HepG2 (cell line): ENCODE results near the gene TMEM190. TPM values are rescaled to one million over a fixed set of nuclear protein-coding genes. Genes with fewer than 3 reads are reported as not detected.

Experiments used
- ARHGAP35 ChIP-seq: sonication (generic); formaldehyde crosslinking; IDR thresholded peaks from 2 replicates; pipeline ENCODE4 v1.9.0; 2022; ENCODE audit warnings: mild to moderate bottlenecking, inconsistent platforms, moderate library complexity, missing genetic modification reagents, borderline replicate concordance
- JARID2 ChIP-seq: sonication (generic); formaldehyde crosslinking; IDR thresholded peaks from 2 replicates; pipeline ENCODE4 v1.8.1; 2023; ENCODE audit warnings: missing genetic modification reagents, inconsistent platforms; ENCODE audit not compliant: insufficient replicate concordance
- ZNF160 ChIP-seq: sonication (generic); formaldehyde crosslinking; IDR thresholded peaks from 2 replicates; pipeline ENCODE4 v1.8.0; 2022; ENCODE audit warnings: mild to moderate bottlenecking, inconsistent platforms, missing genetic modification reagents
- ZNF30 ChIP-seq: sonication (generic); formaldehyde crosslinking; IDR thresholded peaks from 2 replicates; pipeline ENCODE4 v1.5.0; 2020; ENCODE audit warnings: mild to moderate bottlenecking, missing genetic modification reagents
- ZNF350 ChIP-seq: sonication (generic); formaldehyde crosslinking; IDR thresholded peaks from 2 replicates; pipeline ENCODE4 v1.4.0; 2020; ENCODE audit warnings: mild to moderate bottlenecking, low read depth, missing genetic modification reagents, borderline replicate concordance
- ZNF703 ChIP-seq: sonication (generic); formaldehyde crosslinking; IDR thresholded peaks from 2 replicates; pipeline ENCODE4 v1.5.1; 2020; ENCODE audit warnings: missing genetic modification reagents, mild to moderate bottlenecking, moderate library complexity, borderline replicate concordance
- polyA plus RNA-seq, 8 experiments: library from polyadenylated mRNA; depleted of rRNA in 3 of 8; stranded (reverse) in 7 of 8; unstranded in 1 of 8; fragments of >200 nt; fragmentation: Illumina TruSeq in 4 of 8; extraction: Trizol in 4 of 8; gene quantifications; 2 replicates each; pipeline versions ENCODE4 v1.2.1 to v1.2.3, GENCODE V29; 2011 to 2016; ENCODE audit warnings: low read depth in 4 of 8, missing spikeins in 1 of 8, mixed read lengths in 1 of 8; ENCODE audit not compliant: insufficient read depth in 1 of 8
- total RNA-seq, 5 experiments: library from RNA; depleted of rRNA; stranded (reverse); fragments of >200 nt; fragmentation: Illumina TruSeq; extraction: Trizol; gene quantifications; 2 replicates each; pipeline ENCODE4 v1.2.3, GENCODE V29; 2016; ENCODE audit warnings: low read depth in 1 of 5
- TF ChIP-seq, protein P1 (sequence below): sonication (generic); formaldehyde crosslinking; IDR thresholded peaks from 2 replicates; pipeline ENCODE4 v1.5.1; 2020; ENCODE audit warnings: mild to moderate bottlenecking, missing genetic modification reagents, borderline replicate concordance
- TF ChIP-seq, protein P2 (sequence below): sonication (generic); formaldehyde crosslinking; IDR thresholded peaks from 2 replicates; pipeline ENCODE4 v1.5.1; 2020; ENCODE audit warnings: missing genetic modification reagents, mild to moderate bottlenecking, borderline replicate concordance
- TF ChIP-seq, protein P3 (sequence below): sonication (generic); formaldehyde crosslinking; IDR thresholded peaks from 2 replicates; pipeline ENCODE4 v1.9.0; 2021; ENCODE audit warnings: mild to moderate bottlenecking, missing genetic modification reagents

The TMEM190 gene
- total and polyA plus RNA-seq, 2 of the 13 experiments (the other 11 are each of a cell fraction or from before 2014, with no cell fraction given) = 0.35 to 0.83 TPM

- TF ChIP-seq ZNF350 (peak; percentile 61; the same call in 1 of the 2 replicates), JARID2 (CRISPR knock-in tag) (no peak), ZNF160 (no peak), ARHGAP35 (CRISPR knock-in tag) (0 out of 2 replicates have a peak, but pooled peaks have one; percentile 54), ZNF30 (CRISPR knock-in tag) (no peak), ZNF703 (no peak)
- TF ChIP-seq, protein P1, sequence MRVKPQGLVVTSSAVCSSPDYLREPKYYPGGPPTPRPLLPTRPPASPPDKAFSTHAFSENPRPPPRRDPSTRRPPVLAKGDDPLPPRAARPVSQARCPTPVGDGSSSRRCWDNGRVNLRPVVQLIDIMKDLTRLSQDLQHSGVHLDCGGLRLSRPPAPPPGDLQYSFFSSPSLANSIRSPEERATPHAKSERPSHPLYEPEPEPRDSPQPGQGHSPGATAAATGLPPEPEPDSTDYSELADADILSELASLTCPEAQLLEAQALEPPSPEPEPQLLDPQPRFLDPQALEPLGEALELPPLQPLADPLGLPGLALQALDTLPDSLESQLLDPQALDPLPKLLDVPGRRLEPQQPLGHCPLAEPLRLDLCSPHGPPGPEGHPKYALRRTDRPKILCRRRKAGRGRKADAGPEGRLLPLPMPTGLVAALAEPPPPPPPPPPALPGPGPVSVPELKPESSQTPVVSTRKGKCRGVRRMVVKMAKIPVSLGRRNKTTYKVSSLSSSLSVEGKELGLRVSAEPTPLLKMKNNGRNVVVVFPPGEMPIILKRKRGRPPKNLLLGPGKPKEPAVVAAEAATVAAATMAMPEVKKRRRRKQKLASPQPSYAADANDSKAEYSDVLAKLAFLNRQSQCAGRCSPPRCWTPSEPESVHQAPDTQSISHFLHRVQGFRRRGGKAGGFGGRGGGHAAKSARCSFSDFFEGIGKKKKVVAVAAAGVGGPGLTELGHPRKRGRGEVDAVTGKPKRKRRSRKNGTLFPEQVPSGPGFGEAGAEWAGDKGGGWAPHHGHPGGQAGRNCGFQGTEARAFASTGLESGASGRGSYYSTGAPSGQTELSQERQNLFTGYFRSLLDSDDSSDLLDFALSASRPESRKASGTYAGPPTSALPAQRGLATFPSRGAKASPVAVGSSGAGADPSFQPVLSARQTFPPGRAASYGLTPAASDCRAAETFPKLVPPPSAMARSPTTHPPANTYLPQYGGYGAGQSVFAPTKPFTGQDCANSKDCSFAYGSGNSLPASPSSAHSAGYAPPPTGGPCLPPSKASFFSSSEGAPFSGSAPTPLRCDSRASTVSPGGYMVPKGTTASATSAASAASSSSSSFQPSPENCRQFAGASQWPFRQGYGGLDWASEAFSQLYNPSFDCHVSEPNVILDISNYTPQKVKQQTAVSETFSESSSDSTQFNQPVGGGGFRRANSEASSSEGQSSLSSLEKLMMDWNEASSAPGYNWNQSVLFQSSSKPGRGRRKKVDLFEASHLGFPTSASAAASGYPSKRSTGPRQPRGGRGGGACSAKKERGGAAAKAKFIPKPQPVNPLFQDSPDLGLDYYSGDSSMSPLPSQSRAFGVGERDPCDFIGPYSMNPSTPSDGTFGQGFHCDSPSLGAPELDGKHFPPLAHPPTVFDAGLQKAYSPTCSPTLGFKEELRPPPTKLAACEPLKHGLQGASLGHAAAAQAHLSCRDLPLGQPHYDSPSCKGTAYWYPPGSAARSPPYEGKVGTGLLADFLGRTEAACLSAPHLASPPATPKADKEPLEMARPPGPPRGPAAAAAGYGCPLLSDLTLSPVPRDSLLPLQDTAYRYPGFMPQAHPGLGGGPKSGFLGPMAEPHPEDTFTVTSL (CRISPR knock-in tag) = 0 out of 2 replicates have a peak, but pooled peaks have one; percentile 12
- TF ChIP-seq, protein P2, sequence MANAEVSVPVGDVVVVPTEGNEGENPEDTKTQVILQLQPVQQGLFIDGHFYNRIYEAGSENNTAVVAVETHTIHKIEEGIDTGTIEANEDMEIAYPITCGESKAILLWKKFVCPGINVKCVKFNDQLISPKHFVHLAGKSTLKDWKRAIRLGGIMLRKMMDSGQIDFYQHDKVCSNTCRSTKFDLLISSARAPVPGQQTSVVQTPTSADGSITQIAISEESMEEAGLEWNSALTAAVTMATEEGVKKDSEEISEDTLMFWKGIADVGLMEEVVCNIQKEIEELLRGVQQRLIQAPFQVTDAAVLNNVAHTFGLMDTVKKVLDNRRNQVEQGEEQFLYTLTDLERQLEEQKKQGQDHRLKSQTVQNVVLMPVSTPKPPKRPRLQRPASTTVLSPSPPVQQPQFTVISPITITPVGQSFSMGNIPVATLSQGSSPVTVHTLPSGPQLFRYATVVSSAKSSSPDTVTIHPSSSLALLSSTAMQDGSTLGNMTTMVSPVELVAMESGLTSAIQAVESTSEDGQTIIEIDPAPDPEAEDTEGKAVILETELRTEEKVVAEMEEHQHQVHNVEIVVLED (CRISPR knock-in tag) = peak; percentile 95
- TF ChIP-seq, protein P3, sequence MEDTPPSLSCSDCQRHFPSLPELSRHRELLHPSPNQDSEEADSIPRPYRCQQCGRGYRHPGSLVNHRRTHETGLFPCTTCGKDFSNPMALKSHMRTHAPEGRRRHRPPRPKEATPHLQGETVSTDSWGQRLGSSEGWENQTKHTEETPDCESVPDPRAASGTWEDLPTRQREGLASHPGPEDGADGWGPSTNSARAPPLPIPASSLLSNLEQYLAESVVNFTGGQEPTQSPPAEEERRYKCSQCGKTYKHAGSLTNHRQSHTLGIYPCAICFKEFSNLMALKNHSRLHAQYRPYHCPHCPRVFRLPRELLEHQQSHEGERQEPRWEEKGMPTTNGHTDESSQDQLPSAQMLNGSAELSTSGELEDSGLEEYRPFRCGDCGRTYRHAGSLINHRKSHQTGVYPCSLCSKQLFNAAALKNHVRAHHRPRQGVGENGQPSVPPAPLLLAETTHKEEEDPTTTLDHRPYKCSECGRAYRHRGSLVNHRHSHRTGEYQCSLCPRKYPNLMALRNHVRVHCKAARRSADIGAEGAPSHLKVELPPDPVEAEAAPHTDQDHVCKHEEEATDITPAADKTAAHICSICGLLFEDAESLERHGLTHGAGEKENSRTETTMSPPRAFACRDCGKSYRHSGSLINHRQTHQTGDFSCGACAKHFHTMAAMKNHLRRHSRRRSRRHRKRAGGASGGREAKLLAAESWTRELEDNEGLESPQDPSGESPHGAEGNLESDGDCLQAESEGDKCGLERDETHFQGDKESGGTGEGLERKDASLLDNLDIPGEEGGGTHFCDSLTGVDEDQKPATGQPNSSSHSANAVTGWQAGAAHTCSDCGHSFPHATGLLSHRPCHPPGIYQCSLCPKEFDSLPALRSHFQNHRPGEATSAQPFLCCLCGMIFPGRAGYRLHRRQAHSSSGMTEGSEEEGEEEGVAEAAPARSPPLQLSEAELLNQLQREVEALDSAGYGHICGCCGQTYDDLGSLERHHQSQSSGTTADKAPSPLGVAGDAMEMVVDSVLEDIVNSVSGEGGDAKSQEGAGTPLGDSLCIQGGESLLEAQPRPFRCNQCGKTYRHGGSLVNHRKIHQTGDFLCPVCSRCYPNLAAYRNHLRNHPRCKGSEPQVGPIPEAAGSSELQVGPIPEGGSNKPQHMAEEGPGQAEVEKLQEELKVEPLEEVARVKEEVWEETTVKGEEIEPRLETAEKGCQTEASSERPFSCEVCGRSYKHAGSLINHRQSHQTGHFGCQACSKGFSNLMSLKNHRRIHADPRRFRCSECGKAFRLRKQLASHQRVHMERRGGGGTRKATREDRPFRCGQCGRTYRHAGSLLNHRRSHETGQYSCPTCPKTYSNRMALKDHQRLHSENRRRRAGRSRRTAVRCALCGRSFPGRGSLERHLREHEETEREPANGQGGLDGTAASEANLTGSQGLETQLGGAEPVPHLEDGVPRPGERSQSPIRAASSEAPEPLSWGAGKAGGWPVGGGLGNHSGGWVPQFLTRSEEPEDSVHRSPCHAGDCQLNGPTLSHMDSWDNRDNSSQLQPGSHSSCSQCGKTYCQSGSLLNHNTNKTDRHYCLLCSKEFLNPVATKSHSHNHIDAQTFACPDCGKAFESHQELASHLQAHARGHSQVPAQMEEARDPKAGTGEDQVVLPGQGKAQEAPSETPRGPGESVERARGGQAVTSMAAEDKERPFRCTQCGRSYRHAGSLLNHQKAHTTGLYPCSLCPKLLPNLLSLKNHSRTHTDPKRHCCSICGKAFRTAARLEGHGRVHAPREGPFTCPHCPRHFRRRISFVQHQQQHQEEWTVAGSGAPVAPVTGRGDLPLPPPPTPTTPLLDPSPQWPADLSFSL (CRISPR knock-in tag) = no peak
These were observed 31.3 kb downstream of the TMEM190 start (continued) for GRCh38 chr19:55407800-55408532.
